Neural progenitor cell (in vitro differentiated cells): Measurements from ENCODE around the gene CAP2.

Experiments
- CTCF ChIP-seq: fragments of 200-600 bp; sonication (generic); IDR thresholded peaks from 2 replicates; pipeline ENCODE4 v1.5.1; 2017; ENCODE audit warnings: antibody characterized with exemption, mild to moderate bottlenecking
- EZH2 ChIP-seq: fragments of 200-600 bp; sonication (generic); IDR thresholded peaks from 2 replicates; pipeline ENCODE4 v1.6.1; 2017; ENCODE audit warnings: antibody characterized with exemption, mild to moderate bottlenecking, moderate library complexity

- no peak for TF ChIP-seq CTCF
- no peak for TF ChIP-seq EZH2
Observed at GRCh38 chr6:17450397-17450796, 57.0 kb downstream of the CAP2 start.
